ENCODE measurements around the gene TSFM.
A peak's percentile ranks its signal among the peaks of the same experiment; 100 is the strongest.

Gene TSFM

GRCh38 chr12:57781244-57781643 is 1.3 kb upstream of the TSFM start:
- DNase-seq: peak; percentile 48

DNA sequence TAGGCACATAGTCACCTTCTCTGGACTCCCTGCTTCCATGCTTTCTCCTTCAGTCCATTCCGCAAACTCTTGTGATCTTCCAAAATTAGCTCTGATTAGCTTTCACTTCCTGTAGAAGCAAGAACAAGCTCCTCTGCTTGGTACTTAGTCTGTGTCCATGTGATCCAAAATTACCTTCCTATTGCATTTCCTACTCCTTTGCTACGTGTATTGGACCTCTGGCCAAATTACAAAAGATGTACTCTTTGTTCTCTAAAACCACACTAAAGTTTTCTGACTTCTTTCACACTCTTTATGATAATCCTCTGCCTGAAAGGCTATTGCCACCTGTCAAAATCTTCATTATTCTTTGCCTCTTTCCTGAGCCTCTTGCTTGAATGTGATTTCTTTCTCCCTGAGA is 786 bp upstream of the TSFM start:
- DNase-seq: no peak

- no peak for DNase-seq
These were observed 362 bp upstream of the TSFM start for GRCh38 chr12:57782243-57782607.

DNA sequence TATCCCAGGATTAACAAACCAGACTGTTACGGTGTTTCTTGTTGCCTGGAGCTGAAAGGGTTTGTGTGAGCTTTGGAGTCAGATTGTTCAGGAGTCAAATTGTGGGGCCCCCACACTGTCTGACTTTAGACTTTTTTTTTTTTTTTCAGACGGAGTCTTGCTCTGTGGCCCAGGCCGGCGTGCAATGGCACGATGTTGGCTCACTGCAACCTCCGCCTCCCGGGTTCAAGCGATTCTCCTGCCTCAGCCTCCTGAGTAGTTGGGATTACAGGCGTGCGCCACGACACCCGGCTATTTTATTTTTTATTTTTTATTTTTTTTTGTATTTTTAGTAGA is 847 bp downstream of the TSFM start:
- DNase-seq: no peak

DNA sequence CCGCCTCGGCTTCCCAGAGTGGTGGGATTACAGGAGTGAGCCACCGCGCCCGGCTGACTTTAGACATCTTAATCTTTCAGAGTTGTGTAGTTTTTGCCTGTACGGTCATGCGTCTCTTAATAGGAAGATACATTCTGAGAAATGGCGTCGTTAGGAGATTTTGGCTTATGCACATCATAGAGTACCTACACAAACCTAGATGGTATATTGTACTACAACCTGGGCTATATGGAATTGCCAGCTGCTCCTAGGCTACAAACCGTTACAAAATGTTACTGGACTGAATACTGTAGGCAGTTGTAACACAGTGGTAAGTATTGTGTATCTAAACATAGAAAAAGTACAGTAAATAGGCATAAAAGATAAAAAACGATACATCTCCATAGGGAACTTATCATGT is 1.3 kb downstream of the TSFM start:
- no peak for DNase-seq

- no peak for DNase-seq
These were observed 11.3 kb downstream of the TSFM start for GRCh38 chr12:57793920-57794319.

- no peak for DNase-seq
These were observed 12.8 kb downstream of the TSFM start for GRCh38 chr12:57795354-57795753.

DNA sequence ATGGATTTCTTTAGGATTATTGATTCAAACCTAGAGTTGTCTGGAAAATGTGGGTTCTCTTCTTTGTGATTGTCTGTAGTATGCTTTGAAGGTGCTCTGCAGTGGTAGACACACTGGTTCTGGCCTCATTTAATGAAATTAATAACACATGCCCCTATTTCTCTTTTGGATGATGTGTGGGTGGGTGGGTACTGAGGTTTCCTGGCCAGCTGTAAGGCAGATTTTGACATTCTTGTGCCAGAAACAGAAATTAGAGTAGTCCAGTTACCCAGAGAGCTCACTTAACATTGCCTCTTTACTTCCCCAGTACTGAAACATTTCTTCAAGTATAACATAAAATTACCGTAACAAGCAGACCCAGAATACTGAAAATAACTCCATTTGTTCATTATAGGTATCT is 14.4 kb downstream of the TSFM start:
- DNase-seq: no peak

GRCh38 chr12:57797933-57798332 is 15.3 kb downstream of the TSFM start:
- no peak for DNase-seq

GRCh38 chr12:57800965-57801364 is 18.4 kb downstream of the TSFM start:
- no peak for DNase-seq

DNA sequence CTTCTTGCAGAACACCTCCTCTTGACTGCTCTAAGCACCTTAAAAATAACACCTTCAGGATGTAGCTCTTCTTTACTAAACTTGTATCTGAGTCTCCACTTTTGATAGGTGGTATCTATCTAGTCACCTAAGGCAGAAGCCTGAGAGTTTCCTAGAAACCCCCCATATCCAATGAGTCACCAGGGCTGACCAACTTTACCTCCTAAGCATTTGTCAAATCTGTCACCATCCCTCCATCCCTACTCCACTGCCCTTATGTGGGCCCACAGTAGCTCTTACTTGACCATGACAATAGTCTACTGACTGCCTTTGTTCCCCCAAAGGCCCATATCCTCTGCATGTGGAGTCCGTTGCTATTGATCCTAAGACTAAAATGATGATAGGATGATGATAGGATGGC is 20.0 kb downstream of the TSFM start:
- DNase-seq: no peak

DNA sequence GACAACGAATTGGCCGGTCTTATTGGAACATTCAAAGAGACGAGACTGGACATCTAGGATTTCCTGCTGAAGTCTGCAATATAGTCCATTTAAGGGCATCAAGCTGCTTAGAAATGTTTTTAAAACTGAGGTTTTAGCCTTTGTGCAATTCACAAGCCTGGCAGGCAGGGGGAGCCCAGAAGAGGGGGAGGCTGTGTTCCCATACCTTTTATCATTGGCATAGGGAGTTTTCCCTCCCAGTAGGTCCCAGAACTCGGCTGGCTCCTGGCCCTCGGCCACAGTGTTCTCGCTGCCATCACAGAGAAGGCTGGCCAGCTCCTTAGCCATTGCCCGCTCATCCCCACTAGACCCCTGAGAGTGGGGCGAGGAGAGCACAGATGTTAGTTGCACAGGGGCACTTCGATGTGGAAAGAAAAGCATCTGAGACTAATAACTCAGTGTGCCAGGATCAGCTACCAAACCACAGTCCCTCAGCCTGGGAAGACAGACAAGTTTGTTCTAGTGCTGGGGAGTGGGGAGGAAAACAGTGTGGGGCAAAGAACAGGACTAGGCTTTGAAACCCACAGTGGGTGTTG is 20.8 kb downstream of the TSFM start:
- peak; percentile 55 for DNase-seq

GRCh38 chr12:57806677-57807076 is 24.1 kb downstream of the TSFM start:
- no peak for DNase-seq

- no peak for DNase-seq
These were observed 24.7 kb downstream of the TSFM start for GRCh38 chr12:57807285-57807684.

- DNase-seq: no peak
These were observed 25.8 kb downstream of the TSFM start for GRCh38 chr12:57808351-57808750.

- DNase-seq: no peak
These were observed 26.8 kb downstream of the TSFM start for GRCh38 chr12:57809425-57809824.

DNA sequence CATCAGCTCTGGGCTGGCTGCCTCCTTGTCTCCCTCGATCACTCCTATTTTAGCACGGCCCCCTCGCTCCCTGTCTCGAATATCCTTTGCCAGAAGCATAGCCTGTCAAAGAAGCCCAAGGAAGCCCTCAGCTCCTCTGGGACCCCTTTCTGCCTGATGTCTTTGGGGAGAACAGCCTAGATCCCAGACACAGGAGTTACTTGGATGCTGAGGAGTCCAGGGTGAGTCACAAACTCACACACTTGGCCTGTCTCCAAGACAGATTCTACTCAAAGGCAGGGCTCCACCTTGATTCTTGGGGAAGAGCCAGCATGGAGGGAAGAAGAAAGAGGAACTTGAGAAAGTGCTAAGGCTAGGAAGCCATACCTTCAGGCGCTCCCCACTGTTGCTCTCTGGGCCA is 27.9 kb downstream of the TSFM start:
- DNase-seq: peak; percentile 57

DNA sequence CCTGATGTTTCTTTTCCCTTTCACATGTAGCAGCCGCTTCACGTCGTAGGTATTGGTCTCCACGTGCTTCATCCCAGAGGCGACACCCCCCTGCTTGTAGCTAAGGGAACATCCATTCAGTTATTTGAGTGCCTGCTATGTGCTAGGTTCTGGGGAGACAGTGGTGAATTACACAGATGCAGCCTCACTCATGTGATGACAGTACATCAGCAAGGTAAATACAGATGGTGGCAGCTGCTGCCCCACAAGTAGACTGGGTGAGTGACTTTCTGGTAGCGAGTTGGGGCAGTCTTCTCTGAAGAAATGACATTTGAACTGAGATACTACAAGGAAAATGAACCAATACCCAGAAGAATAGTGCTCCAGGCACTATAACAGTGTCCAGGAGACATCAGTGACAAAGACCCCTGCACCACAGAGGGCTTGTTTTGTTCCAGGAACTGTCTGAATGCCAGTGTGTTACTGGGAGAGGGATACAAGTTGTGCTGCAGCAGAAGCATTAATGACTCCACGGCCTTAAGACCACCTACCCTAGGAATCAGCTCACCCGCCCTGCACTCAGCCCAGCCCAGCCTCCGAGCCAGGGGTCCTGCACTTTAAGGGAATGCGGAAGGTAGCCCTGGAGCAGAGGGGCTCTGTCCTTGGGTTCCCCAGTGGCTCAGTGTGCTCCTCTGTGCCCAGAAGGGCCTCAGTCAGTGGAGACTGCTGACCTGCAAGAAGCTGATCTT is 28.6 kb downstream of the TSFM start:
- no peak for DNase-seq

DNA sequence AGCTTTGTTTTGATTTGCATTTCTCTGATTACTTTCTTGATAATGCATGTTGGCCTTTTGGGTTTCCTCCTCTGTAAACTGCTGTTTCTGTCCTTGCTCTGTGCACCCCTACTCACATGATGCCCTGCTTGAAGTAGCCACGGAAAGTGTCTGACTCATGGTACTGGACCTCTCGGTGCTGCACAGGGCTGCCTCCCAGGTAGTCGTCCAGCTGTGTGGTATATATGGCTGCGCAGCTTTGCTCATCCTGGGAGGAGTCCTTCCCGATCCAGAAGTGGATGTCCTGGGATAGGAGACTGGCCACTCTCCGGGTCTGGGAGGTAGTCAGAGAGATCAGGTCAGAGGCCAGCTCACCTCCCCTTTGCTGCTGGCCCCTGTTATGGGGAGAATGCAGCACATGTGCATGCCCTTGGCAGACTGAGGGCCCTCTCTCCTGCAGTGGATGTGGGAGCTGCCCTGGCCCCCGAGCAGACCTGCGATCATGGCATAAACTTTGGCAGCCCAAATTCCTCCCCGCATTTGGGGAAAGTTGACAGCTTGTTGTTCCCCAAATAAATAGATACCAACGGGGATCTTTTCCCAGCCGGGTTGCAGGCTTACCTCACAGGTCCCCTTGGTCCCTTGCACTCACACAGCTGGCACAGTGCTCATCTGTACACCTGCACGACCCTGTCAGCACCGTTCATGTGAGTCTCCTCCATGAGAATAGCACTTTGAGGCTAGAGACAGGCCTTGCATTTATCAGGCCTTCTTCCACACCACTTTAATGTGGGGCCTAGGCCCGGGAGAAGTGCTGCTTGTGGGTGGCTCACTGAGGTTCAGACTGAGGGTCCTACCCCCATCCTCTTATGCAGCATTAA is 30.8 kb downstream of the TSFM start:
- no peak for DNase-seq

GRCh38 chr12:57813971-57814772 is 31.6 kb downstream of the TSFM start:
- no peak for DNase-seq

GRCh38 chr12:57815177-57816000 is 32.8 kb downstream of the TSFM start:
- no peak for DNase-seq

All from hematopoietic multipotent progenitor cell treated with erythropoietin and hydrocortisone succinate and interleukin-3 and kit ligand, for 6 days (in vitro differentiated cells).